Activated CD8-positive, alpha-beta T cell treated with anti-CD3 and anti-CD28 coated beads for 36 hours (primary cell): Measurements from ENCODE around the gene OR4E2. TPM values are rescaled to one million over a fixed set of nuclear protein-coding genes. Genes with fewer than 3 reads are reported as not detected.

Source experiments
- ATAC-seq: fragments of 200-7000 bp; cut with Tn5 transposase; one replicate; pipeline ENCODE4 v1.10.0; 2021; ENCODE audit warnings: mild to moderate bottlenecking, moderate library complexity
- CTCF ChIA-PET: fragments of 350-600 bp; sonication (Branson Sonifier 250); formaldehyde crosslinking; loops from one replicate; lab custom pipeline; 2021; ENCODE audit warnings: antibody characterized with exemption; lab: Charles Lee
- POLR2A ChIA-PET: fragments of 350-600 bp; sonication (Branson Sonifier 250); formaldehyde crosslinking; loops from one replicate; lab custom pipeline; 2021; ENCODE audit warnings: antibody characterized with exemption; lab: Charles Lee
- DNase-seq: peaks from one replicate; pipeline ENCODE4 v3.0.0-alpha.2; 2020
- H3K27ac Mint-ChIP-seq: one replicate; pipeline ENCODE4 v1.8.0; 2021; ENCODE audit warnings: mild to moderate bottlenecking, mixed read lengths
- H3K27me3 Mint-ChIP-seq: one replicate; pipeline ENCODE4 v1.8.0; 2021; ENCODE audit warnings: mixed read lengths
- H3K36me3 Mint-ChIP-seq: one replicate; pipeline ENCODE4 v1.8.0; 2021; ENCODE audit warnings: low read depth, mixed read lengths
- H3K4me1 Mint-ChIP-seq: one replicate; pipeline ENCODE4 v1.8.0; 2021; ENCODE audit warnings: low read depth, mixed read lengths
- H3K4me3 Mint-ChIP-seq: one replicate; pipeline ENCODE4 v1.8.0; 2021; ENCODE audit warnings: mild to moderate bottlenecking, moderate library complexity, mixed read lengths
- H3K9me3 Mint-ChIP-seq: one replicate; pipeline ENCODE4 v1.8.0; 2021; ENCODE audit warnings: mixed read lengths
- CTCF ChIP-seq: fragments of 200-600 bp; IDR thresholded peaks from one replicate; pipeline ENCODE4 v1.8.0; 2022; ENCODE audit warnings: antibody characterized with exemption, mild to moderate bottlenecking
- intact Hi-C: fragments of 100-400 bp; cut with micrococcal nuclease; formaldehyde crosslinking; loops from one replicate; pipeline ENCODE4 v1.10.0; 2022
- total RNA-seq, 2 experiments: library from RNA; stranded (reverse); gene quantifications; one replicate each; pipeline ENCODE4 v1.2.3, GENCODE V29; 2021

Gene OR4E2
- total RNA-seq, 2 experiments from 2014 or later, result not detected

GRCh38 chr14:21669284-21669683, 15.6 kb downstream of the OR4E2 start:
- Mint-ChIP-seq H3K27me3 (peaks cover 5% of the 10 kb centered on the region), H3K4me3 (no peak overlapping the region), H3K9me3 (no peaks in the 10 kb centered on the region), H3K4me1 (no peaks in the 10 kb centered on the region), H3K27ac (no peak overlapping the region), H3K36me3 (no peaks in the 10 kb centered on the region)
- CTCF ChIA-PET, result interaction anchor here (1.0 kb wide), 1 partner anchor 43 kb away, joined by 3 read pairs; no protein-coding TSS in a partner anchor
- ATAC-seq (no peak), DNase-seq (no peak)
- POLR2A ChIA-PET, result no interaction called here
- TF ChIP-seq CTCF, result no peak
- intact Hi-C loops, result no loop called here

GRCh38 chr14:21671371-21671770, 17.7 kb downstream of the OR4E2 start:
- intact Hi-C loops, result no loop called here
- ChIA-PET POLR2A (no interaction called here), CTCF (interaction anchor here (1.8 kb wide), 1 partner anchor 39 kb away, joined by 8 read pairs; no protein-coding TSS in a partner anchor)
- ATAC-seq (no peak), DNase-seq (no peak)
- peaks cover 5% of the 10 kb centered on the region for H3K27me3 Mint-ChIP-seq
- H3K9me3 Mint-ChIP-seq, result peaks cover 6% of the 10 kb centered on the region
- H3K4me1 Mint-ChIP-seq, result no peaks in the 10 kb centered on the region
- no peak overlapping the region for H3K27ac Mint-ChIP-seq
- H3K36me3 Mint-ChIP-seq, result no peaks in the 10 kb centered on the region
- no peak for TF ChIP-seq CTCF
- H3K4me3 Mint-ChIP-seq, result no peak overlapping the region

- CTCF ChIA-PET, result interaction anchor here (1.8 kb wide), 1 partner anchor 39 kb away, joined by 8 read pairs; no protein-coding TSS in a partner anchor
- H3K4me1 Mint-ChIP-seq, result no peaks in the 10 kb centered on the region
These were observed 18.5 kb downstream of the OR4E2 start for GRCh38 chr14:21672116-21672515.

GRCh38 chr14:21673718-21674117, 20.1 kb downstream of the OR4E2 start, which contains the start of gene OR4E1:
TSS of gene OR4E1 (minus strand) at chr14:21673818. CDS start at chr14:21670935, 2,883 bp downstream.
- peaks cover 6% of the 10 kb centered on the region for H3K9me3 Mint-ChIP-seq
- POLR2A ChIA-PET, result no interaction called here
- intact Hi-C loops, result no loop called here
- H3K4me1 Mint-ChIP-seq, result no peaks in the 10 kb centered on the region
- DNase-seq (no peak), ATAC-seq (no peak)
- H3K36me3 Mint-ChIP-seq, result no peaks in the 10 kb centered on the region
- CTCF ChIA-PET, result interaction anchor here (1.0 kb wide), 1 partner anchor 38 kb away, joined by 3 read pairs; no protein-coding TSS in a partner anchor
- peaks cover 12% of the 10 kb centered on the region for H3K27me3 Mint-ChIP-seq
- no peak within 1 kb of the TSS for H3K27ac Mint-ChIP-seq
- no peak within 1 kb of the TSS for H3K4me3 Mint-ChIP-seq
- no peak for TF ChIP-seq CTCF

More at GRCh38 chr14:21672116-21672515, 18.5 kb downstream of the OR4E2 start:
- no peak for TF ChIP-seq CTCF
- peaks cover 5% of the 10 kb centered on the region for H3K27me3 Mint-ChIP-seq
- no peak overlapping the region for H3K27ac Mint-ChIP-seq
- DNase-seq, result no peak
- POLR2A ChIA-PET, result no interaction called here
- intact Hi-C loops, result no loop called here
- no peak overlapping the region for H3K4me3 Mint-ChIP-seq
- H3K9me3 Mint-ChIP-seq, result peaks cover 6% of the 10 kb centered on the region
- no peak for ATAC-seq
- H3K36me3 Mint-ChIP-seq, result no peaks in the 10 kb centered on the region

- H3K4me3 Mint-ChIP-seq, result no peak overlapping the region
- H3K4me1 Mint-ChIP-seq, result no peaks in the 10 kb centered on the region
- TF ChIP-seq CTCF, result no peak
- no peak overlapping the region for H3K27ac Mint-ChIP-seq
- H3K36me3 Mint-ChIP-seq, result no peaks in the 10 kb centered on the region
- peaks cover 6% of the 10 kb centered on the region for H3K9me3 Mint-ChIP-seq
- DNase-seq, result no peak
- intact Hi-C loops, result no loop called here
- ATAC-seq, result no peak
- ChIA-PET CTCF (interaction anchor here (0.7 to 1.7 kb wide), 4 partner anchors 20 to 93 kb away, joined by 3 to 4 read pairs (median 3); no protein-coding TSS in a partner anchor), POLR2A (no interaction called here)
- H3K27me3 Mint-ChIP-seq, result peaks cover 11% of the 10 kb centered on the region
These were observed 21.9 kb downstream of the OR4E2 start for GRCh38 chr14:21675566-21675965.
